Endodermal cell (in vitro differentiated cells): ENCODE data around the gene ARHGEF37. TPM values are rescaled to one million over a fixed set of nuclear protein-coding genes. Genes with fewer than 3 reads are reported as not detected.

ENCODE experiments used
- DNase-seq: peaks from one replicate; pipeline ENCODE4 v3.0.0-alpha.2; 2017
- H3K27ac ChIP-seq: 2 replicates; pipeline ENCODE4 v1.5.1; 2013; ENCODE audit warnings: mild to moderate bottlenecking, low read depth, low read length, moderate library complexity
- H3K27me3 ChIP-seq: 2 replicates; pipeline ENCODE4 v1.6.1; 2013; ENCODE audit warnings: mild to moderate bottlenecking, low read length, moderate library complexity; ENCODE audit not compliant: insufficient read depth, control insufficient read depth, poor library complexity, severe bottlenecking
- H3K36me3 ChIP-seq: 2 replicates; pipeline ENCODE4 v1.7.0; 2013; ENCODE audit warnings: mild to moderate bottlenecking, low read length, moderate library complexity; ENCODE audit not compliant: control insufficient read depth, insufficient read depth
- H3K4me1 ChIP-seq: one replicate; pipeline ENCODE4 v1.7.0; 2013; ENCODE audit warnings: low read length; ENCODE audit not compliant: control insufficient read depth, insufficient read depth
- H3K4me3 ChIP-seq: 2 replicates; pipeline ENCODE4 v1.5.1; 2013; ENCODE audit warnings: mild to moderate bottlenecking, low read length, moderate library complexity
- H3K9ac ChIP-seq: 2 replicates; pipeline ENCODE4 v1.6.1; 2013; ENCODE audit warnings: mild to moderate bottlenecking, low read length, moderate library complexity; ENCODE audit not compliant: poor library complexity, severe bottlenecking; ENCODE audit errors: extremely low read depth
- H3K9me3 ChIP-seq: 2 replicates; pipeline ENCODE4 v1.6.1; 2013; ENCODE audit warnings: mild to moderate bottlenecking, low read length, moderate library complexity; ENCODE audit not compliant: control insufficient read depth
- H3K27ac Mint-ChIP-seq: 2 replicates; pipeline ENCODE4 v1.8.0; 2020; ENCODE audit warnings: mixed read lengths
- H3K27me3 Mint-ChIP-seq: 2 replicates; pipeline ENCODE4 v1.8.0; 2021; ENCODE audit warnings: mild to moderate bottlenecking, mixed read lengths; ENCODE audit not compliant: insufficient read depth
- H3K36me3 Mint-ChIP-seq: 2 replicates; pipeline ENCODE4 v1.8.0; 2020; ENCODE audit warnings: low read depth, mixed read lengths
- H3K4me1 Mint-ChIP-seq: 2 replicates; pipeline ENCODE4 v1.8.0; 2020; ENCODE audit warnings: mixed read lengths
- H3K4me3 Mint-ChIP-seq: 2 replicates; pipeline ENCODE4 v1.8.0; 2020; ENCODE audit warnings: mild to moderate bottlenecking, moderate library complexity, mixed read lengths
- H3K9me3 Mint-ChIP-seq: 2 replicates; pipeline ENCODE4 v1.8.0; 2020; ENCODE audit warnings: mild to moderate bottlenecking, mixed read lengths
- CTCF ChIP-seq: fragments of 200-600 bp; sonication (generic); conservative IDR thresholded peaks from 2 replicates; pipeline ENCODE4 v1.5.0; 2021; ENCODE audit warnings: antibody characterized with exemption, mild to moderate bottlenecking
- WGBS, 2 experiments: methylation state at CpG; one replicate each; pipeline versions ENCODE4 v1.1.5 to v1.1.7; 2013; ENCODE audit warnings: missing lambda C conversion rate in 2 of 2, mixed read lengths in 1 of 2; ENCODE audit not compliant: insufficient coverage in 1 of 2, insufficient read length in 1 of 2; 5-methylcytosine and 5-hydroxymethylcytosine counted together
- total RNA-seq, 2 donors: library from RNA; stranded (reverse); fragmentation: NEBNext Ultra II Directional in 1 of 2; extraction: Animal tissue kit (Norgen Biotek cat#: 25700) in 1 of 2; gene quantifications; 2 replicates in 1 of 2; 3 replicates in 1 of 2; pipeline ENCODE4 v1.2.1, GENCODE V29; 2021

Gene ARHGEF37
- total RNA-seq, 2 donors from 2014 or later, result 0.57 to 0.93 TPM

- Histone ChIP-seq H3K27ac (peak overlapping the region; percentile 44), H3K9ac (no peak overlapping the region), H3K4me1 (no peaks in the 10 kb centered on the region), H3K9me3 (no peaks in the 10 kb centered on the region), H3K36me3 (no peaks in the 10 kb centered on the region), H3K27me3 (peaks cover 28% of the 10 kb centered on the region), H3K4me3 (peak overlapping the region; percentile 74)
- TF ChIP-seq CTCF, result no peak
- DNase-seq, result peak; percentile 74
- no peaks in the 10 kb centered on the region for H3K36me3 Mint-ChIP-seq
- H3K27me3 Mint-ChIP-seq, result peaks cover 26% of the 10 kb centered on the region
- H3K4me1 Mint-ChIP-seq, result peaks cover 6% of the 10 kb centered on the region
- peak overlapping the region; percentile 58 for H3K4me3 Mint-ChIP-seq
- WGBS, 2 experiments, result 44 to 48% methylated on average over 7 to 8 of the region's 9 CpGs
- H3K27ac Mint-ChIP-seq, result no peak overlapping the region
- H3K9me3 Mint-ChIP-seq, result no peaks in the 10 kb centered on the region
These were observed 852 bp downstream of the ARHGEF37 start for GRCh38 chr5:149581931-149582768.

GRCh38 chr5:149583394-149583793, 2.1 kb downstream of the ARHGEF37 start:
- no peaks in the 10 kb centered on the region for H3K4me1 ChIP-seq
- peaks cover 28% of the 10 kb centered on the region for H3K27me3 ChIP-seq
- no peak for DNase-seq
- H3K36me3 ChIP-seq, result no peaks in the 10 kb centered on the region
- no peak overlapping the region for H3K27ac ChIP-seq
- no peak overlapping the region for H3K9ac ChIP-seq
- H3K4me3 Mint-ChIP-seq, result no peak overlapping the region
- no peaks in the 10 kb centered on the region for H3K36me3 Mint-ChIP-seq
- WGBS, 2 experiments, result 83% methylated on average over 1 of the region's 1 CpG; no CpG with 5 or more reads in 1 of the 2 experiments
- no peaks in the 10 kb centered on the region for H3K9me3 ChIP-seq
- H3K27me3 Mint-ChIP-seq, result peaks cover 26% of the 10 kb centered on the region
- no peak for TF ChIP-seq CTCF
- H3K4me3 ChIP-seq, result no peak overlapping the region
- no peaks in the 10 kb centered on the region for H3K9me3 Mint-ChIP-seq
- no peak overlapping the region for H3K27ac Mint-ChIP-seq
- peaks cover 2% of the 10 kb centered on the region for H3K4me1 Mint-ChIP-seq

GRCh38 chr5:149584121-149584520, 2.8 kb downstream of the ARHGEF37 start:
- H3K27ac ChIP-seq, result no peak overlapping the region
- TF ChIP-seq CTCF, result no peak
- H3K27me3 Mint-ChIP-seq, result peaks cover 26% of the 10 kb centered on the region
- peaks cover 2% of the 10 kb centered on the region for H3K4me1 Mint-ChIP-seq
- H3K9ac ChIP-seq, result no peak overlapping the region
- peaks cover 28% of the 10 kb centered on the region for H3K27me3 ChIP-seq
- H3K36me3 Mint-ChIP-seq, result no peaks in the 10 kb centered on the region
- H3K4me1 ChIP-seq, result no peaks in the 10 kb centered on the region
- no peak for DNase-seq
- no peak overlapping the region for H3K27ac Mint-ChIP-seq
- H3K9me3 Mint-ChIP-seq, result no peaks in the 10 kb centered on the region
- 83% methylated on average over 1 of the region's 2 CpGs; no CpG with 5 or more reads in 1 of the 2 experiments for WGBS, 2 experiments
- H3K4me3 ChIP-seq, result no peak overlapping the region
- no peak overlapping the region for H3K4me3 Mint-ChIP-seq
- no peaks in the 10 kb centered on the region for H3K36me3 ChIP-seq
- no peaks in the 10 kb centered on the region for H3K9me3 ChIP-seq
